IPS-20b (cell line): ENCODE data around the gene OR10A3.

Source experiments
- H3K27ac ChIP-seq: one replicate; pipeline ENCODE4 v1.5.1; 2013; ENCODE audit warnings: low read length
- H3K27me3 ChIP-seq: 2 replicates; pipeline ENCODE4 v1.6.1; 2013; ENCODE audit warnings: mild to moderate bottlenecking, low read length, inconsistent platforms; ENCODE audit not compliant: insufficient read depth
- H3K36me3 ChIP-seq: 2 replicates; pipeline ENCODE4 v1.6.1; 2013; ENCODE audit warnings: low read depth, mild to moderate bottlenecking, inconsistent platforms, low read length, moderate library complexity; ENCODE audit not compliant: insufficient read depth
- H3K4me1 ChIP-seq: 2 replicates; pipeline ENCODE4 v1.6.1; 2013; ENCODE audit warnings: mild to moderate bottlenecking, control low read depth, inconsistent platforms, low read length, moderate library complexity; ENCODE audit not compliant: insufficient read depth
- H3K4me3 ChIP-seq: 2 replicates; pipeline ENCODE4 v1.5.1; 2013; ENCODE audit warnings: mild to moderate bottlenecking, low read length, inconsistent platforms
- H3K9ac ChIP-seq: 2 replicates; pipeline ENCODE4 v1.6.1; 2013; ENCODE audit warnings: low read depth, mild to moderate bottlenecking, inconsistent platforms, low read length, moderate library complexity
- H3K9me3 ChIP-seq: 2 replicates; pipeline ENCODE4 v1.6.1; 2013; ENCODE audit warnings: mild to moderate bottlenecking, low read depth, low read length, inconsistent platforms; ENCODE audit not compliant: insufficient read depth

Gene OR10A3

DNA sequence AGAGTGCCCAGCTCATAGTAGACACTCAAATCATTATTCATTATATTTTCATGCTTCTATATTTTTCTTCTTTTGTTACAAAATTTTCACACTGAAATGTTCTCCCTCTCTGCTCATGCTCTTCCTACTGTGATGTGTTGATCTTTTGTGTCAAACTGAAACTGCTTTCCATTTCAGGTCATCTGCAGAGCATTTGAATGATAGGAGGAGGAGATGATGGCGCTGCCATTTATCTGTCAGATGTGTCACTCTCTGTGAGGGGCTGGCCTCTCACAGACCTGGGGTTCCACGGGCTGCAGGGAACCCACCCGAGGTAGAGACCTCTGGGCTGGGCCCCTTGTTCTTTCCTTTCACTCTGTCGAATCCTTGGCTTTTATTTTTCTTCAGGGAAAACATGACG, 51.5 kb downstream of the OR10A3 start:
- no peak overlapping the region for H3K4me3 ChIP-seq
- no peak overlapping the region for H3K27ac ChIP-seq
- no peak overlapping the region for H3K9ac ChIP-seq
- no peaks in the 10 kb centered on the region for H3K27me3 ChIP-seq
- no peaks in the 10 kb centered on the region for H3K36me3 ChIP-seq
- no peaks in the 10 kb centered on the region for H3K9me3 ChIP-seq
- peaks cover 5% of the 10 kb centered on the region; the same call in 1 of the 2 replicates for H3K4me1 ChIP-seq
